Skeletal muscle tissue (tissue), 4 donors: ENCODE results near the gene ZNF200. TPM values are rescaled to one million over a fixed set of nuclear protein-coding genes. Genes with fewer than 3 reads are reported as not detected.
"Not testable (repeated sequence)": the region's sequence is repeated elsewhere in the genome, so short reads cannot be mapped to it uniquely, and the experiment has no call there.

Source experiments
- H3K27ac ChIP-seq: one replicate; pipeline ENCODE4 v1.7.0; 2013; ENCODE audit warnings: mild to moderate bottlenecking, low read depth, low read length, inconsistent platforms
- H3K27me3 ChIP-seq, 3 donors: one replicate each; pipeline ENCODE4 v1.7.0; 2013; ENCODE audit warnings: low read length in 3 of 3; ENCODE audit not compliant: control insufficient read depth in 3 of 3, insufficient read depth in 3 of 3
- H3K36me3 ChIP-seq, 3 donors: one replicate each; pipeline ENCODE4 v1.7.0; 2013; ENCODE audit warnings: low read length in 3 of 3; ENCODE audit not compliant: control insufficient read depth in 3 of 3, insufficient read depth in 3 of 3
- H3K4me1 ChIP-seq, 3 donors: one replicate each; pipeline ENCODE4 v1.7.0; 2013; ENCODE audit warnings: low read length in 3 of 3, mild to moderate bottlenecking in 3 of 3; ENCODE audit not compliant: control insufficient read depth in 3 of 3, insufficient read depth in 3 of 3
- H3K4me3 ChIP-seq, 3 donors: one replicate each; pipeline ENCODE4 v1.7.0; 2013; ENCODE audit warnings: low read length in 3 of 3
- H3K9ac ChIP-seq, 3 donors: one replicate each; pipeline ENCODE4 v1.7.0; 2013; ENCODE audit warnings: low read length in 3 of 3, mild to moderate bottlenecking in 3 of 3, moderate library complexity in 2 of 3, low read depth in 1 of 3
- H3K9me3 ChIP-seq, 3 donors: one replicate each; pipeline ENCODE4 v1.7.0; 2013; ENCODE audit warnings: low read length in 3 of 3; ENCODE audit not compliant: control insufficient read depth in 3 of 3
- total RNA-seq: library from RNA; depleted of rRNA; stranded (reverse); fragments of >200 nt; gene quantifications from one replicate; pipeline ENCODE4 v1.2.3, GENCODE V29; 2014
- donor health status: Osteomylitis.

ZNF200 gene
- total RNA-seq, 1 donor from 2014 or later, result 9.4 TPM

GRCh38 chr16:3207086-3207953, 27.6 kb downstream of the ZNF200 start:
- Histone ChIP-seq H3K27me3 (peaks cover 0 to 3% (median 2%) of the 10 kb centered on the region in 3 donors), H3K9ac (no peak overlapping the region), H3K4me3 (no peak overlapping the region), H3K36me3 (no peaks in the 10 kb centered on the region), H3K4me1 (no peaks in the 10 kb centered on the region), H3K27ac (no peak overlapping the region), H3K9me3 (peaks cover 0 to 15% (median 10%) of the 10 kb centered on the region in 3 donors)

GRCh38 chr16:3205939-3206338, 29.0 kb downstream of the ZNF200 start:
- H3K9me3 ChIP-seq, result peaks cover 0 to 13% (median 10%) of the 10 kb centered on the region in 3 donors

GRCh38 chr16:3202903-3203539, 31.9 kb downstream of the ZNF200 start:
- H3K4me3 ChIP-seq, result no peak overlapping the region
- no peaks in the 10 kb centered on the region for H3K36me3 ChIP-seq
- H3K4me1 ChIP-seq, result no peaks in the 10 kb centered on the region
- H3K9me3 ChIP-seq, result peaks cover 0 to 11% (median 10%) of the 10 kb centered on the region in 3 donors
- H3K9ac ChIP-seq, result no peak overlapping the region
- H3K27ac ChIP-seq, result no peak overlapping the region
- peaks cover 6 to 14% (median 10%) of the 10 kb centered on the region in 3 donors for H3K27me3 ChIP-seq

More at GRCh38 chr16:3205939-3206338, 29.0 kb downstream of the ZNF200 start:
- not testable (repeated sequence) for H3K27ac ChIP-seq, H3K9ac ChIP-seq, H3K36me3 ChIP-seq, H3K4me3 ChIP-seq, H3K27me3 ChIP-seq, H3K4me1 ChIP-seq

DNA sequence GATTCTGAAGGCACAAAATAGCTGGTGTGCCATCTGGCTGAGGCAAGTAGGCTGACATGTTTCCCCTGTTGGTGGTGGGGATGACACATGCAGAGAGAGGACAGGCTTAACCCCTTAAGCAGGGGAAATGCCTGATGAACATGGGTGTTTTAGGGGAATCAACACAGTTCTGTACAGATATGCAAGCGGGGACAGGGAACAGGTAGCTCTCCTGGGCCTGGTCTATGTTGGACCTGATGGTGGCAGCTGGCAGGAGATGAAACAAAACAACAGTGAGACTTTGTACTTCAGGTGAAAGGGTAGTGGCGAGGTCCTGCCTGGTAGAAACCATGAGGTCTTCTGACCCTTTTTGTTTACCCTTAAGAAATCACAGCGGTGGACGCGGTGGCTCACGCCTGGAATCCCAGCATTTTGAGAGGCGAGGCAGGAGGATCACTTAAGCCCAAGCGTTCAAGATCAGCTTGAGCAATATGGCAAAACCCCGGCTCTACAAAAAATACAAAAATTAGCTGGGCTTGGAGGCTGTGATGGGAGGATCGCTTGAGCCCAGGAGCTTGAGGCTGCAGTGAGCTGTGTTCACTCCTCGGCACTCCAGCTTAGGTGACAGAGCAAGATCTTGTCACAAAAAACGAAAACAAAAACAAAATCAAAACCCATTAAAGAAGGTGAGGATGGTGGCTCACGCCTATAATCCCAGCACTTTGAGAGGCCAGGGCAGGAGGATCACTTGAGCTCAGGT, 36.5 kb downstream of the ZNF200 start:
- Histone ChIP-seq H3K36me3 (no peaks in the 10 kb centered on the region), H3K4me3 (no peak overlapping the region), H3K9ac (no peak overlapping the region), H3K27ac (no peak overlapping the region), H3K27me3 (peaks cover 32 to 41% (median 35%) of the 10 kb centered on the region in 3 donors), H3K4me1 (no peaks in the 10 kb centered on the region), H3K9me3 (peaks cover 0 to 4% (median 0%) of the 10 kb centered on the region in 3 donors)

DNA sequence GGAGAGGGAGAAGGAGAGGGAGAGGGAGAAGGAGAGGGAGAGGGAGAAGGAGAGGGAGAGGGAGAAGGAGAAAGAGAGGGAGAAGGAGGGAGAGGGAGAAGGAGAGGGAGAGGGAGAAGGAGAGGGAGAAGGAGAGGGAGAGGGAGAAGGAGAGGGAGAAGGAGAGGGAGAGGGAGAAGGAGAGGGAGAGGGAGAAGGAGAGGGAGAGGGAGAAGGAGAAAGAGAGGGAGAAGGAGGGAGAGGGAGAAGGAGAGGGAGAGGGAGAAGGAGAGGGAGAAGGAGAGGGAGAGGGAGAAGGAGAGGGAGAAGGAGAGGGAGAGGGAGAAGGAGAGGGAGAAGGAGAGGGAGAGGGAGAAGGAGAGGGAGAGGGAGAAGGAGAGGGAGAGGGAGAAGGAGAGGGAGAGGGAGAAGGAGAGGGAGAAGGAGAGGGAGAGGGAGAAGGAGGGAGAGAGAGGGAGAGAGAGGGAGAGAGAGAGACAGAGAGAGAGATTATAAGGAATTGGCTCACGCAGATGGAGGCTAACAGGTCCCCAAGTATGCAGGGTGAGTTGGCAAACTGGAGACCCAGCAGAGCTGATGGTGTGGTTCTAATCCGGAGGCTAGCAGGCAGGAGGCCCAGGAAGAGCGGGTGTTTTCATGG, 37.1 kb downstream of the ZNF200 start:
- not testable (repeated sequence) for H3K4me1 ChIP-seq, H3K4me3 ChIP-seq, H3K9me3 ChIP-seq, H3K9ac ChIP-seq, H3K27ac ChIP-seq, H3K36me3 ChIP-seq
- peaks cover 37 to 48% (median 42%) of the 10 kb centered on the region in 3 donors for H3K27me3 ChIP-seq

DNA sequence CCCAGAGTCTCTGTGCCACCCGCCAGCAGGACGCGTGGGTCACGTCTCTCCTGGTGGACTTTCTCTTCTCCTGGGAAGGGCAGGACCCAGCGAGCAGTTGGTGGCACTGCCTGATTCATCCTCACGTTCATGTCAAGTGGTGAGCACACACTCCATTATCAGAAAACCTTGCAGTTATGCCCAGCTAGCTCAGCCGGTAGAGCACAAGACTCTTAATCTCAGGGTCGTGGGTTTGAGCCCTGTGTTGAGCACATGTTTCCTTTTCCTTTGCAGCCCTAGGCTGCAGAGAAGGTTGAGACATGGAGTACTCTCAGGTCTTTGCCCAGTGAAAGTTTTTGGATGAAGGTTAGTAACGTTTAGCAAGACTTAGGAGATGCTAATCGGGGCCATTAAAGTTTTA, 39.0 kb downstream of the ZNF200 start:
- peaks cover 0 to 5% (median 0%) of the 10 kb centered on the region in 3 donors for H3K9me3 ChIP-seq
- no peak overlapping the region for H3K9ac ChIP-seq
- H3K4me1 ChIP-seq, result no peaks in the 10 kb centered on the region
- H3K27me3 ChIP-seq, result peaks cover 54 to 66% (median 60%) of the 10 kb centered on the region in 3 donors
- H3K4me3 ChIP-seq, result no peak overlapping the region
- no peak overlapping the region for H3K27ac ChIP-seq
- no peaks in the 10 kb centered on the region for H3K36me3 ChIP-seq

GRCh38 chr16:3194792-3195191, 40.2 kb downstream of the ZNF200 start:
- Histone ChIP-seq H3K27me3 (peaks cover 66 to 77% (median 67%) of the 10 kb centered on the region in 3 donors), H3K36me3 (no peaks in the 10 kb centered on the region), H3K9me3 (peaks cover 0 to 5% (median 0%) of the 10 kb centered on the region in 3 donors), H3K27ac (no peak overlapping the region), H3K4me3 (no peak overlapping the region), H3K9ac (no peak overlapping the region), H3K4me1 (no peaks in the 10 kb centered on the region)

GRCh38 chr16:3193221-3194212, 41.4 kb downstream of the ZNF200 start:
- H3K27ac ChIP-seq, result no peak overlapping the region
- peaks cover 7 to 10% (median 9%) of the 10 kb centered on the region in 3 donors for H3K4me1 ChIP-seq
- H3K36me3 ChIP-seq, result no peaks in the 10 kb centered on the region
- H3K27me3 ChIP-seq, result peaks cover 77 to 88% (median 78%) of the 10 kb centered on the region in 3 donors
- peaks cover 0 to 5% (median 0%) of the 10 kb centered on the region in 3 donors for H3K9me3 ChIP-seq
- no peak overlapping the region for H3K4me3 ChIP-seq
- H3K9ac ChIP-seq, result no peak overlapping the region
